Astrocyte (in vitro differentiated cells and primary cell): ENCODE results near the gene DCC. TPM values are rescaled to one million over a fixed set of nuclear protein-coding genes. Genes with fewer than 3 reads are reported as not detected.

ENCODE experiments used
- DNase-seq: peaks from one replicate; pipeline ENCODE4 v3.0.0-alpha.2; 2010; ENCODE audit warnings: low read depth
- FAIRE-seq: peaks from 2 replicates; lab custom pipeline; 2011; peaks lifted over from hg19 to GRCh38; lab: Jason Lieb, UNC
- H2AFZ ChIP-seq: 2 replicates; pipeline ENCODE4 v1.6.0; 2012; ENCODE audit warnings: low read depth, low read length, inconsistent platforms
- H3K27ac ChIP-seq: 2 replicates; pipeline ENCODE4 v1.5.1; 2011; ENCODE audit warnings: low read depth, low read length, inconsistent platforms
- H3K27me3 ChIP-seq: 2 replicates; pipeline ENCODE4 v1.6.0; 2011; ENCODE audit warnings: low read length, inconsistent platforms; ENCODE audit not compliant: insufficient read depth
- H3K36me3 ChIP-seq: 2 replicates; pipeline ENCODE4 v1.5.1; 2011; ENCODE audit warnings: low read length, inconsistent platforms; ENCODE audit not compliant: insufficient read depth
- H3K4me1 ChIP-seq: 2 replicates; pipeline ENCODE4 v1.5.1; 2011; ENCODE audit warnings: low read length, inconsistent platforms; ENCODE audit not compliant: insufficient read depth
- H3K4me2 ChIP-seq: 2 replicates; pipeline ENCODE4 v1.6.0; 2012; ENCODE audit warnings: low read length, inconsistent platforms
- H3K4me3 ChIP-seq: 2 replicates; pipeline ENCODE4 v1.5.1; 2011; ENCODE audit warnings: low read depth, mild to moderate bottlenecking, low read length, inconsistent platforms; ENCODE audit not compliant: insufficient read depth
- H3K79me2 ChIP-seq: 2 replicates; pipeline ENCODE4 v1.6.0; 2012; ENCODE audit warnings: mild to moderate bottlenecking, low read length, inconsistent platforms; ENCODE audit not compliant: insufficient read depth
- H3K9ac ChIP-seq: 2 replicates; pipeline ENCODE4 v1.6.0; 2012; ENCODE audit warnings: mild to moderate bottlenecking, low read length, inconsistent platforms
- H3K9me3 ChIP-seq: 2 replicates; pipeline ENCODE4 v1.5.1; 2012; ENCODE audit warnings: low read depth, mild to moderate bottlenecking, low read length, inconsistent platforms; ENCODE audit not compliant: insufficient read depth
- H4K20me1 ChIP-seq: 2 replicates; pipeline ENCODE4 v1.6.0; 2012; ENCODE audit warnings: low read length, inconsistent platforms; ENCODE audit not compliant: insufficient read depth
- H3K27ac Mint-ChIP-seq: one replicate; pipeline ENCODE4 v1.8.0; 2021; ENCODE audit warnings: mild to moderate bottlenecking, mixed read lengths; ENCODE audit not compliant: unreplicated experiment
- H3K27me3 Mint-ChIP-seq: one replicate; pipeline ENCODE4 v1.8.0; 2021; ENCODE audit warnings: low read depth, mixed read lengths; ENCODE audit not compliant: unreplicated experiment
- H3K36me3 Mint-ChIP-seq: one replicate; pipeline ENCODE4 v1.8.0; 2021; ENCODE audit warnings: low read depth, mixed read lengths; ENCODE audit not compliant: unreplicated experiment
- H3K4me1 Mint-ChIP-seq: one replicate; pipeline ENCODE4 v1.8.0; 2021; ENCODE audit warnings: low read depth, mixed read lengths; ENCODE audit not compliant: unreplicated experiment
- H3K4me3 Mint-ChIP-seq: one replicate; pipeline ENCODE4 v1.8.0; 2021; ENCODE audit warnings: mild to moderate bottlenecking, moderate library complexity, mixed read lengths; ENCODE audit not compliant: unreplicated experiment
- H3K9me3 Mint-ChIP-seq: one replicate; pipeline ENCODE4 v1.8.0; 2021; ENCODE audit warnings: mild to moderate bottlenecking, mixed read lengths; ENCODE audit not compliant: unreplicated experiment
- EZH2 ChIP-seq: IDR thresholded peaks from 2 replicates; pipeline ENCODE4 v1.6.1; 2012; ENCODE audit warnings: mild to moderate bottlenecking, low read length, inconsistent platforms; ENCODE audit not compliant: insufficient read depth
- total RNA-seq: library from RNA; stranded (reverse); gene quantifications from 2 replicates; pipeline ENCODE4 v1.2.1, GENCODE V29; 2021
- TF ChIP-seq, protein P1 (sequence below): IDR thresholded peaks from 2 replicates; pipeline ENCODE4 v1.5.1; 2011; ENCODE audit warnings: low read depth, mild to moderate bottlenecking, inconsistent platforms, low read length, moderate library complexity; ENCODE audit not compliant: insufficient read depth

DCC gene
- total RNA-seq, 1 donor from 2014 or later, result 2.6 TPM

DNA sequence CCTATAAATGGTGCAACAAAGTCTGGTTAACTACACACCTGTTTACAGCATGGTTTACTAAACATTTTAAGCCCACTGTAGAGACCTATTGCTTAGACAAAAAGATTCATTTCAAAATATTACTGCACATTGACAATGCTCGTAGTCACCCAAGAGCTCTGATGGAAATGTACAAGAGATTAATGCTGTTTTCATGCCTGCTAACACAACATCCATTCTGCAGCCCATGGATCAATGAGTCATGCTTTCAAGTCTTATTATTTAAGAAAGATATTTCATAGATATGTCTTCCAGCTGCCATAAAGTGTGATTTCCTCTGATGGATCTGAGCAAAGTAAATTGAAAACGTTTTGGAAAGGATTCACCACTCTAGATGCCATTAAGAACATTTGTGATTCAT, 1103.3 kb downstream of the DCC start:
- no peak for TF ChIP-seq EZH2
- TF ChIP-seq, protein P1, sequence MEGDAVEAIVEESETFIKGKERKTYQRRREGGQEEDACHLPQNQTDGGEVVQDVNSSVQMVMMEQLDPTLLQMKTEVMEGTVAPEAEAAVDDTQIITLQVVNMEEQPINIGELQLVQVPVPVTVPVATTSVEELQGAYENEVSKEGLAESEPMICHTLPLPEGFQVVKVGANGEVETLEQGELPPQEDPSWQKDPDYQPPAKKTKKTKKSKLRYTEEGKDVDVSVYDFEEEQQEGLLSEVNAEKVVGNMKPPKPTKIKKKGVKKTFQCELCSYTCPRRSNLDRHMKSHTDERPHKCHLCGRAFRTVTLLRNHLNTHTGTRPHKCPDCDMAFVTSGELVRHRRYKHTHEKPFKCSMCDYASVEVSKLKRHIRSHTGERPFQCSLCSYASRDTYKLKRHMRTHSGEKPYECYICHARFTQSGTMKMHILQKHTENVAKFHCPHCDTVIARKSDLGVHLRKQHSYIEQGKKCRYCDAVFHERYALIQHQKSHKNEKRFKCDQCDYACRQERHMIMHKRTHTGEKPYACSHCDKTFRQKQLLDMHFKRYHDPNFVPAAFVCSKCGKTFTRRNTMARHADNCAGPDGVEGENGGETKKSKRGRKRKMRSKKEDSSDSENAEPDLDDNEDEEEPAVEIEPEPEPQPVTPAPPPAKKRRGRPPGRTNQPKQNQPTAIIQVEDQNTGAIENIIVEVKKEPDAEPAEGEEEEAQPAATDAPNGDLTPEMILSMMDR, result no peak
- H3K4me3 ChIP-seq, result no peak overlapping the region
- no peaks in the 10 kb centered on the region for H3K79me2 ChIP-seq
- H2AFZ ChIP-seq, result no peak overlapping the region
- FAIRE-seq, result no peak
- H3K36me3 ChIP-seq, result no peaks in the 10 kb centered on the region
- no peak overlapping the region for H3K27ac ChIP-seq
- H3K27ac Mint-ChIP-seq, result no peak overlapping the region
- H3K27me3 ChIP-seq, result no peaks in the 10 kb centered on the region
- H3K36me3 Mint-ChIP-seq, result no peaks in the 10 kb centered on the region
- no peaks in the 10 kb centered on the region for H3K4me1 Mint-ChIP-seq
- H4K20me1 ChIP-seq, result no peaks in the 10 kb centered on the region
- DNase-seq, result no peak
- H3K4me1 ChIP-seq, result no peaks in the 10 kb centered on the region
- H3K27me3 Mint-ChIP-seq, result no peaks in the 10 kb centered on the region
- H3K4me3 Mint-ChIP-seq, result no peak overlapping the region
- H3K4me2 ChIP-seq, result no peak overlapping the region
- no peaks in the 10 kb centered on the region for H3K9me3 ChIP-seq
- H3K9me3 Mint-ChIP-seq, result no peaks in the 10 kb centered on the region
- H3K9ac ChIP-seq, result no peak overlapping the region

GRCh38 chr18:53443831-53444230, 1103.8 kb downstream of the DCC start:
- no peaks in the 10 kb centered on the region for H3K36me3 Mint-ChIP-seq

GRCh38 chr18:53451902-53452301, 1111.9 kb downstream of the DCC start:
- Histone ChIP-seq H3K9ac (no peak overlapping the region), H3K27me3 (no peaks in the 10 kb centered on the region), H3K4me3 (no peak overlapping the region), H3K4me1 (no peaks in the 10 kb centered on the region), H3K27ac (no peak overlapping the region), H3K9me3 (no peaks in the 10 kb centered on the region), H4K20me1 (no peaks in the 10 kb centered on the region), H3K79me2 (no peaks in the 10 kb centered on the region), H3K4me2 (no peak overlapping the region), H3K36me3 (no peaks in the 10 kb centered on the region), H2AFZ (no peak overlapping the region)
- no peaks in the 10 kb centered on the region for H3K36me3 Mint-ChIP-seq
- no peaks in the 10 kb centered on the region for H3K9me3 Mint-ChIP-seq
- no peaks in the 10 kb centered on the region for H3K4me1 Mint-ChIP-seq
- peaks cover 3% of the 10 kb centered on the region for H3K27me3 Mint-ChIP-seq
- no peak overlapping the region for H3K27ac Mint-ChIP-seq
- no peak for FAIRE-seq
- H3K4me3 Mint-ChIP-seq, result no peak overlapping the region
- TF ChIP-seq, protein P1, result no peak
- TF ChIP-seq EZH2, result no peak
- no peak for DNase-seq

More at GRCh38 chr18:53443831-53444230, 1103.8 kb downstream of the DCC start:
- TF ChIP-seq EZH2, result no peak
- TF ChIP-seq, protein P1, result no peak
- no peak for DNase-seq
- no peak overlapping the region for H3K9ac ChIP-seq
- no peaks in the 10 kb centered on the region for H3K27me3 ChIP-seq
- no peaks in the 10 kb centered on the region for H3K4me1 ChIP-seq
- no peaks in the 10 kb centered on the region for H3K9me3 ChIP-seq
- no peak for FAIRE-seq
- H3K4me2 ChIP-seq, result no peak overlapping the region
- Mint-ChIP-seq H3K27me3 (no peaks in the 10 kb centered on the region), H3K9me3 (no peaks in the 10 kb centered on the region), H3K4me1 (no peaks in the 10 kb centered on the region), H3K4me3 (no peak overlapping the region), H3K27ac (no peak overlapping the region)
- H3K36me3 ChIP-seq, result no peaks in the 10 kb centered on the region
- H3K4me3 ChIP-seq, result no peak overlapping the region
- H3K27ac ChIP-seq, result no peak overlapping the region
- H3K79me2 ChIP-seq, result no peaks in the 10 kb centered on the region
- no peak overlapping the region for H2AFZ ChIP-seq
- H4K20me1 ChIP-seq, result no peaks in the 10 kb centered on the region
